Mucosa of rectum (tissue), 2 donors: ENCODE results near the gene TNFAIP2.

Source experiments
- H3K27ac ChIP-seq, 2 donors: one replicate each; pipeline ENCODE4 v1.7.0; 2013; ENCODE audit warnings: inconsistent platforms in 2 of 2, low read depth in 2 of 2, low read length in 2 of 2
- H3K27me3 ChIP-seq, 2 donors: one replicate each; pipeline ENCODE4 v1.7.0; 2013; ENCODE audit warnings: low read length in 2 of 2; ENCODE audit not compliant: control insufficient read depth in 2 of 2, insufficient read depth in 2 of 2
- H3K36me3 ChIP-seq, 2 donors: one replicate each; pipeline ENCODE4 v1.7.0; 2013; ENCODE audit warnings: low read length in 2 of 2; ENCODE audit not compliant: control insufficient read depth in 2 of 2, insufficient read depth in 2 of 2
- H3K4me1 ChIP-seq, 2 donors: one replicate each; pipeline ENCODE4 v1.7.0; 2013; ENCODE audit warnings: low read length in 2 of 2, mild to moderate bottlenecking in 1 of 2; ENCODE audit not compliant: control insufficient read depth in 2 of 2, insufficient read depth in 2 of 2
- H3K4me3 ChIP-seq, 2 donors: one replicate each; pipeline ENCODE4 v1.7.0; 2013; ENCODE audit warnings: low read length in 2 of 2
- H3K9ac ChIP-seq, 2 donors: one replicate each; pipeline ENCODE4 v1.7.0; 2013; ENCODE audit warnings: low read length in 2 of 2, low read depth in 1 of 2, mild to moderate bottlenecking in 1 of 2
- H3K9me3 ChIP-seq, 2 donors: one replicate each; pipeline ENCODE4 v1.7.0; 2013; ENCODE audit warnings: low read length in 2 of 2; ENCODE audit not compliant: control insufficient read depth in 2 of 2
- donor health status: healthy.
- donor health status: Normal muscosa, but diverticular disease.

The TNFAIP2 gene

GRCh38 chr14:103128631-103129300, 5.5 kb downstream of the TNFAIP2 start:
- H3K27me3 ChIP-seq, result peaks cover 13 to 16% of the 10 kb centered on the region in 2 donors

GRCh38 chr14:103129301-103130016, 6.2 kb downstream of the TNFAIP2 start:
- H3K9me3 ChIP-seq, result no peaks in the 10 kb centered on the region
- no peak overlapping the region for H3K27ac ChIP-seq
- H3K4me1 ChIP-seq, result peaks cover 14 to 15% of the 10 kb centered on the region in 2 donors

More at GRCh38 chr14:103128631-103129300, 5.5 kb downstream of the TNFAIP2 start:
- Histone ChIP-seq H3K9me3 (no peaks in the 10 kb centered on the region), H3K4me3 (no peak overlapping the region), H3K27ac (no peak overlapping the region), H3K36me3 (peaks cover 11 to 15% of the 10 kb centered on the region in 2 donors), H3K9ac (no peak overlapping the region), H3K4me1 (peaks cover 21 to 22% of the 10 kb centered on the region in 2 donors)

GRCh38 chr14:103130017-103130764, 6.9 kb downstream of the TNFAIP2 start:
- peaks cover 6% of the 10 kb centered on the region in 2 donors for H3K27me3 ChIP-seq
- H3K36me3 ChIP-seq, result peaks cover 11 to 18% of the 10 kb centered on the region in 2 donors
- H3K9ac ChIP-seq, result no peak overlapping the region
- H3K9me3 ChIP-seq, result no peaks in the 10 kb centered on the region
- peaks cover 13 to 14% of the 10 kb centered on the region in 2 donors for H3K4me1 ChIP-seq
- H3K27ac ChIP-seq, result peak overlapping the region in 1 of 2 donors; percentile 23
- H3K4me3 ChIP-seq, result no peak overlapping the region

More at GRCh38 chr14:103129301-103130016, 6.2 kb downstream of the TNFAIP2 start:
- Histone ChIP-seq H3K4me3 (no peak overlapping the region), H3K27me3 (peaks cover 6 to 9% of the 10 kb centered on the region in 2 donors), H3K9ac (no peak overlapping the region), H3K36me3 (peaks cover 11 to 16% of the 10 kb centered on the region in 2 donors)

- H3K4me1 ChIP-seq, result peaks cover 13 to 14% of the 10 kb centered on the region in 2 donors
- H3K4me3 ChIP-seq, result no peak overlapping the region
- peaks cover 11 to 18% of the 10 kb centered on the region in 2 donors for H3K36me3 ChIP-seq
- H3K27ac ChIP-seq, result peak overlapping the region in 1 of 2 donors; percentile 23
- peaks cover 3 to 6% of the 10 kb centered on the region in 2 donors for H3K27me3 ChIP-seq
- H3K9me3 ChIP-seq, result no peaks in the 10 kb centered on the region
- peak overlapping the region in 1 of 2 donors; percentile 14 for H3K9ac ChIP-seq
These were observed 7.7 kb downstream of the TNFAIP2 start for GRCh38 chr14:103130965-103131364.

- H3K27ac ChIP-seq, result no peak overlapping the region
- H3K4me3 ChIP-seq, result no peak overlapping the region
- H3K27me3 ChIP-seq, result peaks cover 3 to 6% of the 10 kb centered on the region in 2 donors
- H3K9ac ChIP-seq, result no peak overlapping the region
- H3K4me1 ChIP-seq, result peaks cover 7 to 8% of the 10 kb centered on the region in 2 donors
- peaks cover 11 to 18% of the 10 kb centered on the region in 2 donors for H3K36me3 ChIP-seq
- no peaks in the 10 kb centered on the region for H3K9me3 ChIP-seq
These were observed 8.3 kb downstream of the TNFAIP2 start for GRCh38 chr14:103131580-103131979.

- Histone ChIP-seq H3K27ac (no peak overlapping the region), H3K27me3 (peaks cover 3 to 4% of the 10 kb centered on the region in 2 donors), H3K4me3 (no peak overlapping the region), H3K9me3 (no peaks in the 10 kb centered on the region), H3K36me3 (peaks cover 11 to 18% of the 10 kb centered on the region in 2 donors), H3K4me1 (peaks cover 1 to 2% of the 10 kb centered on the region in 2 donors), H3K9ac (no peak overlapping the region)
These were observed 9.3 kb downstream of the TNFAIP2 start for GRCh38 chr14:103132381-103133209.

- H3K9me3 ChIP-seq, result no peaks in the 10 kb centered on the region
- no peak overlapping the region for H3K27ac ChIP-seq
- no peak overlapping the region for H3K4me3 ChIP-seq
- no peaks in the 10 kb centered on the region for H3K4me1 ChIP-seq
- H3K27me3 ChIP-seq, result peaks cover 3% of the 10 kb centered on the region in 2 donors
- H3K36me3 ChIP-seq, result peaks cover 11 to 18% of the 10 kb centered on the region in 2 donors
- no peak overlapping the region for H3K9ac ChIP-seq
These were observed 10.2 kb downstream of the TNFAIP2 start for GRCh38 chr14:103133210-103134140.

GRCh38 chr14:103134405-103134804, 11.1 kb downstream of the TNFAIP2 start:
- H3K27me3 ChIP-seq, result peaks cover 0 to 3% of the 10 kb centered on the region in 2 donors
- H3K27ac ChIP-seq, result no peak overlapping the region
- no peaks in the 10 kb centered on the region for H3K4me1 ChIP-seq
- H3K4me3 ChIP-seq, result no peak overlapping the region
- H3K9me3 ChIP-seq, result no peaks in the 10 kb centered on the region
- H3K9ac ChIP-seq, result no peak overlapping the region
- peaks cover 11 to 18% of the 10 kb centered on the region in 2 donors for H3K36me3 ChIP-seq
